Choroid plexus epithelial cell (primary cell): Measurements from ENCODE around the gene CD6.
A peak's percentile ranks its signal among the peaks of the same experiment; 100 is the strongest.

ENCODE experiments used
- DNase-seq: peaks from one replicate; pipeline ENCODE4 v3.0.0-alpha.2; 2010; ENCODE audit warnings: low read depth
- H3K4me3 ChIP-seq: 2 replicates; pipeline ENCODE4 v1.5.1; 2011; ENCODE audit warnings: low read depth, mild to moderate bottlenecking, control low read depth, low read length, moderate library complexity
- TF ChIP-seq, protein P1 (sequence below): conservative IDR thresholded peaks from 2 replicates; pipeline ENCODE4 v1.5.1; 2011; ENCODE audit warnings: low read depth, mild to moderate bottlenecking, control low read depth, inconsistent platforms, low read length, moderate library complexity

CD6 gene

DNA sequence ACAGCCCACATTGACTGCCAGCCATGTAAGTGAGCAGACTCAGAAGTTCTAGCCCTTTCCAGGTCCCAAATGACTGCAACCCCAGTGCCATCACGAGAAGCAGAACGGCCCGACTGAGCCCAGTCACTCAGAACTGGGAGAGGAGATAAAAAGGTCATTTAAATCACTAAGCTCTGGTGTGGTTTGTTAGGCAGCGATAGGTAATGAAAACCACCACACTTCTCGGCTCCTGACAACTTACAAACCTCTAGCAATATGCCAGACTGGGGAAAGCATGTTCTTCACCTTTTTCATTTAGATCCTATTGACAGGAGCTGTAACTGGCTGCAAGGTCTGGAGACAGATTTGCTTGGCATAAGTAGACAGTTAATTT, 26.2 kb upstream of the CD6 start:
- no peak for DNase-seq
- TF ChIP-seq, protein P1, sequence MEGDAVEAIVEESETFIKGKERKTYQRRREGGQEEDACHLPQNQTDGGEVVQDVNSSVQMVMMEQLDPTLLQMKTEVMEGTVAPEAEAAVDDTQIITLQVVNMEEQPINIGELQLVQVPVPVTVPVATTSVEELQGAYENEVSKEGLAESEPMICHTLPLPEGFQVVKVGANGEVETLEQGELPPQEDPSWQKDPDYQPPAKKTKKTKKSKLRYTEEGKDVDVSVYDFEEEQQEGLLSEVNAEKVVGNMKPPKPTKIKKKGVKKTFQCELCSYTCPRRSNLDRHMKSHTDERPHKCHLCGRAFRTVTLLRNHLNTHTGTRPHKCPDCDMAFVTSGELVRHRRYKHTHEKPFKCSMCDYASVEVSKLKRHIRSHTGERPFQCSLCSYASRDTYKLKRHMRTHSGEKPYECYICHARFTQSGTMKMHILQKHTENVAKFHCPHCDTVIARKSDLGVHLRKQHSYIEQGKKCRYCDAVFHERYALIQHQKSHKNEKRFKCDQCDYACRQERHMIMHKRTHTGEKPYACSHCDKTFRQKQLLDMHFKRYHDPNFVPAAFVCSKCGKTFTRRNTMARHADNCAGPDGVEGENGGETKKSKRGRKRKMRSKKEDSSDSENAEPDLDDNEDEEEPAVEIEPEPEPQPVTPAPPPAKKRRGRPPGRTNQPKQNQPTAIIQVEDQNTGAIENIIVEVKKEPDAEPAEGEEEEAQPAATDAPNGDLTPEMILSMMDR: no peak
- H3K4me3 ChIP-seq: no peak overlapping the region

- TF ChIP-seq, protein P1: no peak
- no peak for DNase-seq
- no peak overlapping the region for H3K4me3 ChIP-seq
These were observed 24.7 kb upstream of the CD6 start for GRCh38 chr11:60946601-60947264.

DNA sequence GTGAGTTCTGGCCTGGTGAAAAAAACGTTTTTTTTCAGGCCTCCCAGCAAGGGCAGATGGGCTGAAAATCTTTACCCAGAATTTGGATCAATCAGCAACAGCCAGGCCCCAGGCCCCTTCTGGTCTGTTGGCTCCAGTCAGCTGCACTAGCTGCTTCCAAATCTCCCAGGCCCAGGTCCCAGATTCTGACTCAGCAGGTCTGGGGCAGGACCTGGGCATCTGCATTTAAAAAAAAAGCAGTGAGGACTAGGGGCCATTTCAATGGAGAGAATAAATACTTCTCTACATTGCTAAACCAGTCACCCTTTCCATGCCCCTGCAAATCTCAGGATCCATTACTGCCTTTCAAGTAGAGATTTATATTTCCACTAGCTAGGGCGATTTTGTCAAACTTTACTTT, 23.8 kb upstream of the CD6 start:
- no peak overlapping the region for H3K4me3 ChIP-seq
- TF ChIP-seq, protein P1: no peak

DNA sequence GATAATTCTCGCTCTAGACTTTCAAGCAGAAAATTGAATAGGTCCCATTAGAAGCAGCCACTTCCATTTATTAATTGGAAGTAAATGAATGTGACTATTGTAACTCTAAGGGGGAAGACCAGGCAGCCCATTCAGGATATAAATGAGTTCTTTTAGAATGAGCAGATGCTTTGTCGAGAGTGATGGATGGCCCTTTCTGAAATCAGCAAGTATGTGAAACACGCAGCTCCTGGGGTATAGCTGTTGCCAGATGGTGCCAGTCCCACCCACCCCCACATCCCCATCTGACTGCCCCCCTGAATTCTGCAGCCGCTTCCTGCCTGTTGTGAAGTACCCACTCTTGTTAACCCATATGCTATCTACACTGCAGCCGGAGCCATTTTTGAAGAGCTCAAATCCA, 23.2 kb upstream of the CD6 start:
- DNase-seq: no peak
- H3K4me3 ChIP-seq: no peak overlapping the region
- TF ChIP-seq, protein P1: no peak

More for the DNA sequence above, 23.8 kb upstream of the CD6 start:
- no peak for DNase-seq

- no peak for DNase-seq
- H3K4me3 ChIP-seq: no peak overlapping the region
- TF ChIP-seq, protein P1: no peak
These were observed 21.5 kb upstream of the CD6 start for GRCh38 chr11:60950024-60950423.

DNA sequence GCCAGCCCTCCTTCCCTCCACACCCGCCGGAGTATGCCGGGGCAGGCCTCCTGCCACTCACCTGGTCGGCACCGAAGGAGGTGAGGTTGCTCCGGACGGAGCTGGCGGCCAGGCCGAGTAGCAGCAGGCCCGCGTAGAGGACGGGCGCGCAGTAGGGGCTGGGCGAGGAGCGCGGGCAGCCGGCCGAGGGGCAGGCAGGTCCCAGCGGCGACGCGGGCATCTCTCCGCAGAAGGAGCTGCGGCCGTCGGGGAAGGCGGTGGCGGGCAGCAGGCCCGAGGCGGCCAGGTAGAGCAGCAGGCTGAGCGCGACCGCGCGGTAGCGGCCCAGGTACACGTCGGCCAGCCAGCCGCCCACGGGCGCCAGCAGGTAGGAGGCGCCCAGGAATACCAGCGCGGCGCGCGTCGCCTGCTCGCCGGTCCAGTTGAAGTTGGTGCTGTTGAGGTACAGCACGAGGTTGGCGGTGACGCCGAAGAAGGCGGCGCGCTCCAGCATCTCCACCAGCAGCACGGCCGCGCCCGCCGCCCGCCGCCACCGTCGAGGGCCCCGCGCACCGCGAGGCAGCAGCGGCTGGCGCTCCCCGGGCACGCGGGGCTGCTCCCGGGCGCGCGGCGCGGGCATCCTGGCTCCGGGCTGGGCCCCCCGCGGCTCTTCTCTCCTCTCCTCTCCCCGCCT, 20.4 kb upstream of the CD6 start:
- TF ChIP-seq, protein P1: no peak
- peak; percentile 17 for DNase-seq
- peak overlapping the region; percentile 57 for H3K4me3 ChIP-seq

- DNase-seq: no peak
- H3K4me3 ChIP-seq: peak overlapping the region; percentile 57
- TF ChIP-seq, protein P1: no peak
These were observed 19.9 kb upstream of the CD6 start for GRCh38 chr11:60951606-60951903.
